Fibroblast of mammary gland (primary cell): ENCODE data around the gene PHF21B.

ENCODE experiments used
- DNase-seq: peaks from one replicate; pipeline ENCODE4 v3.0.0-alpha.2; 2010; ENCODE audit warnings: low read depth
- H3K4me3 ChIP-seq: 2 replicates; pipeline ENCODE4 v1.5.1; 2011; ENCODE audit warnings: low read depth, mild to moderate bottlenecking, low read length, moderate library complexity; ENCODE audit not compliant: control insufficient read depth
- TF ChIP-seq, protein P1 (sequence below): conservative IDR thresholded peaks from 2 replicates; pipeline ENCODE4 v1.5.1; 2011; ENCODE audit warnings: low read depth, low read length, inconsistent platforms; ENCODE audit not compliant: control insufficient read depth, insufficient read depth

Gene PHF21B

DNA sequence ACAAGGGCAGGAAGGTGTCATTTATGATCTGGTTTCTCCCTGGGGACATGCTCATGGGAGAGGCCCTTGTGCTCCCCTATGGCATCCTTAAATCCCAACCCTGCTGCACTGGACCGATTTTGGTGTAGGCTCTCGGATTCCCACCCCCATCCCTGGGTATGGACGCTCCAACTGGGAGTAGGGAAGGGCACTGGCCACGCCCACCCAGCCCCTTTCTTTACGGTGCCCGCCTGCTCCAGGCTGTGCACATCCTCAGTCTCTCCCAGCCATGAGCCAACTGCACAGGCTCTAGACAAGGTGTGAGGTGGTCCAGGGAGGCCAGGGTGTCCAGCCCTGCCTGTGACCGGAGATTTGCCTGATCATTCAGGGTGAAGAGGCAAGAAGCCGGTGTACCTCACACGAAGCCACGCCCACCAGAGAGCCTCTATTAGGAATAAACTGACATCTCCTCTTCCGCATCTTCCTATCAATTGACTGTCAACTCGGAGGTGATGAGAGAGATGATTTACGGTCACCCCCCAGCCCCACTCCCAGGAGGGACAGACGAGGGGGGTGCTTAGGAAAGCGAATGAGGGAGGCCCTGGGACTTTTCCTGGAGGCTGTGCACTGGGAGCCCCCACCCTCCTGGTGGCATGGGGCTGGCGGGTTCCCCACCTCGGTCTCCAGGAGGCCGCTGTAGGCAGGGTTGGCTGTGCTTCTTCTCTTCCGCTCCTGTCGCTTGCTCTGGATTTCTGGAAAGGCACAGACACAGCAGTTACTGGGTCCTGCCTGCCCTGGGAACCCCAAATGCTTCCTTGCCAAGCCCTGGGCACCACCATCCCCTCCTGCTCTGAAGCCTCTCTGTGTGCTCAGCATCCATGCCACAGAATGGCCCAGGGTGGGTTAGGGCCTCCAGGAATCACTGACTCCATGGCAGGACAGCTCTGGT, 116.7 kb downstream of the PHF21B start:
- TF ChIP-seq, protein P1, sequence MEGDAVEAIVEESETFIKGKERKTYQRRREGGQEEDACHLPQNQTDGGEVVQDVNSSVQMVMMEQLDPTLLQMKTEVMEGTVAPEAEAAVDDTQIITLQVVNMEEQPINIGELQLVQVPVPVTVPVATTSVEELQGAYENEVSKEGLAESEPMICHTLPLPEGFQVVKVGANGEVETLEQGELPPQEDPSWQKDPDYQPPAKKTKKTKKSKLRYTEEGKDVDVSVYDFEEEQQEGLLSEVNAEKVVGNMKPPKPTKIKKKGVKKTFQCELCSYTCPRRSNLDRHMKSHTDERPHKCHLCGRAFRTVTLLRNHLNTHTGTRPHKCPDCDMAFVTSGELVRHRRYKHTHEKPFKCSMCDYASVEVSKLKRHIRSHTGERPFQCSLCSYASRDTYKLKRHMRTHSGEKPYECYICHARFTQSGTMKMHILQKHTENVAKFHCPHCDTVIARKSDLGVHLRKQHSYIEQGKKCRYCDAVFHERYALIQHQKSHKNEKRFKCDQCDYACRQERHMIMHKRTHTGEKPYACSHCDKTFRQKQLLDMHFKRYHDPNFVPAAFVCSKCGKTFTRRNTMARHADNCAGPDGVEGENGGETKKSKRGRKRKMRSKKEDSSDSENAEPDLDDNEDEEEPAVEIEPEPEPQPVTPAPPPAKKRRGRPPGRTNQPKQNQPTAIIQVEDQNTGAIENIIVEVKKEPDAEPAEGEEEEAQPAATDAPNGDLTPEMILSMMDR, result no peak
- H3K4me3 ChIP-seq, result no peak overlapping the region
- DNase-seq, result no peak

DNA sequence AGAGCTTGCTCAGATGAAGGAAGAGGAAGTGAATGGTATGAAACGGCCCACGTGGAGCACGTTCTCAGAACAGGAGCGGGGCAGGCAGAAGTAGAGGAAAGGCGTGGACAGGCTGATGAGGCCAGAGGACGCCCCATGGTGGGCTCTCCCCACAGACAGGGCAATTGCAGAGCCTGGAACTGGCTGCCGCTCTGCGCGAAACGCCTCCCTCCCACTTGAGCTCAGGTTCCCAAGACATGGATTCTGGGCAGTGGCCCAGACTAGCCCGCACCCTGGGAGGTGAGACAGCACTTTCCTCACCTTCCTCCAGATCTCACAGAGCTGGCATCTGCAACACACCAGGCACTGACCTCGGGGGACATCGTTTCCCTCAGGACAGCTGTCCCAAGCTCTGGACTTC, 117.6 kb downstream of the PHF21B start:
- no peak overlapping the region for H3K4me3 ChIP-seq
- TF ChIP-seq, protein P1, result no peak
- no peak for DNase-seq

DNA sequence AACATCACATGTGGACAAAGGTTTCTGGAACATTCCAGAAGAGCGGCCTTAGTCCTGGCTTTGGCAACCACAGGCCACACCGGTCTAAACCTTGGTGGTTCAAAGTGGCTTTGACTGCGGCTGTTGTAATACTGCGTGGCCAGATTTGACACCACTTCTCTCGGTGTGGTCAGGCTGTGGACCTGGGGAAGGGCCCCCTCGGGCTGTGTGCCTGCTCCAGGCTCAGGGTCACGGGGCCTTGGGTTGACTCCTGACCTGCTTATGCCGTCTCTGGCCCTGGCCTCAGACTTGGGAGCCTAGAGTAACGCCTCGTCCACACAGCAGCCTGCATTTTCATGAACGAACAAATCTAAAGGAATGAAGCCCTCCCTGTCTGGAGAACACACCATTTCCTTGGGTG, 118.0 kb downstream of the PHF21B start:
- TF ChIP-seq, protein P1, result no peak
- no peak for DNase-seq
- no peak overlapping the region for H3K4me3 ChIP-seq

DNA sequence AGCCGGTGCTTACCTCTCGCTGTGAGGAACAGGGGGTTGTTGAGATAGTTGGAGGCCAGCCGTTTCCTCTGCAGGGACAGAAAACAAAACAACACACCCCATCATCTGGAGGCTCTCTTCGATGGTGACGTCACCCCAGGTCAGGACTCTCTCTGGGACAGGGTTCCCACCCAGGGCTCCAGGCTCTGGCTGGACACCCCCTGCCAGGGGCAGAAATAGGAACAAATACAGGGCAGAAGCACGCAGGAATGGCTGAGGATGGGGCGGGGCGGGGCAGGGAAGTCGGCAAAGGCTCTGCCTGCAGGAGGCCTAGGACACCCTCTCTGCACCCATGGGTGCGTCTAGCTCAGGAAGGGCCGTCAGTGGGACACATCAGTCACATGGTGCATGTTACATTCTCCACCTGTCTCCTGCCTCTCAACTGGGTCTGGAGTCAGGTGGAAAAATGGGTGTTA, 118.5 kb downstream of the PHF21B start:
- no peak for DNase-seq
- TF ChIP-seq, protein P1, result no peak
- no peak overlapping the region for H3K4me3 ChIP-seq

DNA sequence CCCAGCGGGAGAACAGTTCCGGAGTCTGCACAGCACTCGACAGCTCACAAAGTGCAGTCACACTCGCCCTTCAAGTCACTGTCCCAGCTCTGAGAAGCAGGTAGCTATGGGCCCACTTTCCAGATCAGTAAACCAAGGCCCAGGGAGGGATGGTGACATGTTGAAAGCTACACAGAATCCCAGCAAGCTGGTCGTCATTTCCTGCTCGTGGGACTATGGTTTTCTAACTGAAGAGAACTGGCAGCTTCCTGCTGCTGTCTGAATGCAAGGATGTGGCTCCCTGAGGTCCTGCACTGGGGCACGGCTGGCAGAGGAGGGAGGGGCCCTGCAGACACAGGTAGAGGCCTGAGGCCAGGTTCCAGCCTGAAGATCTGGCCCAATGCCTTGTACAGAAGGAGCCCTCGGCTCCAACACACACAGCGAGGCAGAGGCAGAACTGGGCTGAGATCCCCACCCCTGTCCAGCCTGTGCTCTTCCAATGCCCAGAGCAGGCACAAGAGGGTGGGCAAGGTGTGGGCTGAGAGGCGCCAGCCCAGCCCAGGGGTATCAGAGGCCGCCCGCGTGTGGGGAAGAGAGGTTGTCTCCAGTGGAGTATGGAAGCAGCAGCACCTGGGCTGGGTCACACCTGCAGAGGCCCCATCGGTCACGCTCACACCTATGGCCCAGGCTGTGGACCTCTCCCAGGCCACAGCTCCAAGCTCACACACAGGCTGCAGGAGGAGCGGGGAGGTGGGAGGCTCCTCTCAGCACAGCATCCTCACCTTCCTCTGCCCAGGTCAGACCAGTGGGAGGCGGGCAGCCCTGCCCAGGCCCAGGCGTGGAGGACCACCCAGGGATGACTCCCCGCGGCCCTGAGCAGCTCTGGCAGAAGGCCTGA, 119.2 kb downstream of the PHF21B start:
- TF ChIP-seq, protein P1, result no peak
- DNase-seq, result no peak
- no peak overlapping the region for H3K4me3 ChIP-seq

DNA sequence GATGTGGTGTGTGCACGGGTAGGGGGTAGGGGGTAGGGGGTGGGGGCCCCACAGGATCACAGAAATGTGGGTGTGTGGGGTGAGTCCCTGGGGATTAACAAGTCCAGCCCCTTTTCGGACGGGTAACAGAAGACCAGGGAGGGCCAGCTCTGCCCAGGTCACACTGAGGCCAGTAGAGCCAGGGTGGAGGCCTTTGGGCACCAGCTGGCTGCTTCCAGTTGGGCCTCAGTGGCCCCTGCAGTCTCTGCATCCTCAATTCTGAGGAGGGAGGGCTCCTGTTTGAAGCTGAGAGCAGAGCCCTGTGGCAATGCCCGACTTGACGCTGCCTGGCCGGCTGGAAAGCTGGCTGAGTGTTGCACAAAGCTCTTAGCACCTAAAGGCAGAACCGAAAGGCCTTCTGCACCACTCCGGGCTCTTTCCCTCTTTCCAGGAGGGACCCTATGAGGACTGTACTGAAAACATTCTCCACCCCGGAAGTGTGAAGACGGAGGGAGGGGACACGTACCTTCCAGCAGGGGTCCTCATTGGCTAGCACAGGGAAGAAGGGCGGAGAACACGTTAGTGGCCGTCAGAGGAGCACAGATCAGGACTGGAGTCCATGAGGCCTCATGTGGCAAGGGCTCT, 120.4 kb downstream of the PHF21B start:
- DNase-seq, result no peak
- TF ChIP-seq, protein P1, result no peak
- no peak overlapping the region for H3K4me3 ChIP-seq
